GM19397 (cell line): ENCODE data around the gene CCDC12.

Experiments used
- ATAC-seq: cut with Tn5 transposase; IDR thresholded peaks from one replicate; pipeline ENCODE4 v1.9.1; 2021; ENCODE audit warnings: mild to moderate bottlenecking, moderate library complexity; ENCODE audit not compliant: unreplicated experiment

Gene CCDC12

DNA sequence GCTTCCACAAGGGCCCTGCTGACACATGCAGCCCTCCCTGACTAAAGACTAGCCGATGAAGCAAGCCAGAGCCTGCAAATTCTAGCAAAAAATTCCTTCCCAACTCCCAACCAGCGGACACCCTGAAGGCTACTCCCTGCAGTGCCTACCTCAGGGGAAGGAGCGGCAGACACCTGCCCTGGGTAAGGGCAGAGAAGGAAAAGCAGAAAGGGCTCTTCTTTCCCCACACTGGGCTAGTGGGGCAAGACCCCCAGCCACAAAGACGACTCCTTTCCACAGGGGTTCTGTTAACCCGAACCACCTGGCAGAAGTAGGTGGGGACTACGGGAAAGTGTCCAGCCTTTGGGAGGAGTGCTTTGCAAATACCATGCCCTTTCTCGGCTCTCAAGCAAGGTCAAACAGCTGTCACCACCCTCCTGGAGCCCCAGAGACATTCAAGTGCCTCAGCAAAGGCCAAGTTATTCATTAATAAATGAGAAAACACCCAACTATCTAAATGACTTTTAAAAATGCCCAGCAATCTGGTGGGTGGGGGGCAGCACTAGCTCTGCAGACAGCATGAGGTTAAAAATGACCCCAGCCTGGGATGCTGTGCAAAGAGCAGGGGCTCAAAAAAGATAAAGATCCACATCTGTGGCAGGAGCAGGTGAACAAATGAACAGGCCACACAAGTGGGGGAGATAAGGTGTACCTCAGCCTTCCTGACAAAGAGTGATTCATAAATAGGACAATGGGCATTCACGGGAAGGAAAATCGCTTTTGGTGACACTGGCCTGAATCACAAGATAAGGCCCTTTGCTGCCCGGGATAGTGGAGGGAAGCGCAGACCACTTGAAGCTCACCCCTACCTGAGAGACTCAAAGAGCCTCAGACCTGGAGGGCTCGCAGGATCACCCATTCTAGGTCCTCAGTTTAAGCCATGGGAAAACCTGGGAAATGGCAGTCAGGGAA lies 33.0 kb downstream of the CCDC12 start:
- no peak for ATAC-seq

DNA sequence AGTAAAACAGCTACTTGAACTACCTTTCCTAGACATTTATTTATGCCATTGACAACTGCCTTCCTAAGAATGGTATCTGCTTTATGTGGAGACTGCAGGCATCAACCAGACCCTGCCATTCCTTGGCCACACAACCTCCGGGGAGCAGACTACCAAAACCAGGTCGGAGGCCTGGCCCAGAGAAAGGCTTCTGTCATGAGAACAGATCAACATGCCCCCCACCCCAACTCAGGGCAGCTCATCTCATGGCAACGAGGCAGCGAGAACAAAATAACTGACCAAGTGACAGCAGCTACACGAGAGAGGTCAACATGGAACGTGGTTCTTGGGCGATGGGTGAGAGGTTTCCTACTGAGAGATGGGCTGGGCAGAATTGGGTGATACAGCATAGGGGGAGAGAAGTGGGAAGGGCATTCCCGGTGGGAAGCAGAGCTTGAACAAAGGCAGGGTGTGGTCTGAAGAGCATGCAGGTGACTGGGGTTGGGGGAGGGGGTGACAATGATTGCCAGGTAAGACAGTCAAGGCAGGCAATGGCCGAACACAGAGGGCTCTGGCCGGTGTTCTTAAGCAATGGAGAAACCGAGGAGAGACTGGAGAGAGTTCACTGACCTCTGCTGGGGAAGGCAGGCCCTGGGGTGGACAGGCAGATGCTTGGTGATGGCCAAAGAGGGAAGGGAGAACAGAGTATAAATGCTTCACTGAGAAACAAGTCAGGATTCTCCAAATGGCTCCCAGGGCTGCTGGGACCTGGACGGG lies 33.9 kb downstream of the CCDC12 start:
- ATAC-seq, result no peak

DNA sequence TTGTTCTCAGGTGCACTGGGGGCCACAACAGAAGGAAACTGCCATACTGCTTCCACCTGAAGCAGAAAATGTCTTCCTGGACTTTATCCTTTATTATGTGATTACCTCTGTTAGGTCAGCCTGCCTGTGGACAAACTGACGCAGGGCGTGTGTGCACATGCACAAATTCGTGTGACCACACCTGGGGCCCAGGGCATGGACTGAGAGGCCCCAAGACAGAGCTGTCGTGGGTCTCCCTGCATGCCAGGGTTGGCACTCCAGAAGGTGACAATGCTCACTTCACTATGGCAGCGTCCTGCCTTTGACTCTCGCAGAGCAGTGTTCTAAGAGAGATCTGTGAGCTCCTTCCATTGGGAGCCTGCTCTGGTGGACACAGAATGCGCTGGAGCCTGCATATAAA lies 34.5 kb downstream of the CCDC12 start:
- ATAC-seq, result no peak

DNA sequence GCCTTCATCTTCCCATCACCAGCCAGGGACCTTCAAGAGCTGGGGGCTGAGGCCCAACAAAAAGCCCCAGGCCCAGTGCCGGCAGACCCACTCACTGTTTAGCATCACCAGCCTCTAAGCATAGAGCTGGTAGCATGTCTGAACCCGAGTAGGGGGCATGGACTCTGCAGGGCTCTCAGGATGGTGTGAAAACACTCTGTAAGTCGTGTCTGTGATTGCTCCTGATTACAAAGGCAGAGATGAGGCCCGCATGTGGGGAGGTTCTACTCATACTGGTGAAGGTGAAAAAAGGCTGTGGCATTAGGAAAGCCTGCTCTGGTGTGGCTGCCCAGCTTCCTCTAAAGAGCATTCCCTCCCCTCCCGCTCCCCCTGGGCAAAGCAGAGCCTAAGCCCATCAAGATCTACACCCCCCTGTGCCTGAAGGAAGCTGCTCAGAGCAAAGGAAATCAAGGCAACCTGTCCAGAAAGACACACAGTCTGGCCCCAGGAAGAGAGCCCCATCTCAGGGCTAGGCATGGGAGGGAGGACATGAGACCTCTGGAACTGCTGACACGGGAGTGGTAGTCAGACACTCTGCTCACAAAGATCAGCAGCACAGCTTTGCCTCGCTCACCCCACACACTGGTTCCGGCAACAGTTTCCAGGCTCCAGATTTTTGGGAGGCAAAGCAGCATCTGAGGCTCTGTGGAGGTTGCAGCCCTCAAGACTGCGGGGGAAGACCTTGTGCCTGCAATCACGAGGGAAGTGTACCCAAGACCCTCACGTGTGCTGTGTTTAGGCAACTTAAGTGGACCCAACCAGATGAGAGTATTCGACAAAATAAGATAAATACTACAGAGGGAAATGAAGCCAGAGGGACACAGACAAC lies 36.7 kb downstream of the CCDC12 start:
- ATAC-seq, result no peak

DNA sequence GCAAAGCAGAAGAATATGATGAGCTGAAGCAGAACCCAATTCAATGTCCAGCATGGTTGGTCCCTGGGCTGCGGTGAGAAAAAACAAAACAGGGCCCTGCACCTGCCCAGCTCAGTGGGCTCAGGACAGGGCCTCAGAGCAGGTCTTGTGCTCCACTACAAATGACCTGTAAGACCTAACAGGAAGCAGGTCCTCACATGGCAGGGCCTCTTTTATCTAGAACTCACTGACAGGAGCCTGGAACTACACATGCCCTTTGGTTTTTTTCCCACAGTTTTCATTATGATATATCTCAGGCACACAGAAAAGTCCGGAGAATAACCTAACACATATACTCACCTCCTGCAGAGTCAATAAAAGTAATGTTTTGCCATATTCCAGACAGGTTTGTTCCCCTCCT lies 38.4 kb downstream of the CCDC12 start:
- no peak for ATAC-seq

DNA sequence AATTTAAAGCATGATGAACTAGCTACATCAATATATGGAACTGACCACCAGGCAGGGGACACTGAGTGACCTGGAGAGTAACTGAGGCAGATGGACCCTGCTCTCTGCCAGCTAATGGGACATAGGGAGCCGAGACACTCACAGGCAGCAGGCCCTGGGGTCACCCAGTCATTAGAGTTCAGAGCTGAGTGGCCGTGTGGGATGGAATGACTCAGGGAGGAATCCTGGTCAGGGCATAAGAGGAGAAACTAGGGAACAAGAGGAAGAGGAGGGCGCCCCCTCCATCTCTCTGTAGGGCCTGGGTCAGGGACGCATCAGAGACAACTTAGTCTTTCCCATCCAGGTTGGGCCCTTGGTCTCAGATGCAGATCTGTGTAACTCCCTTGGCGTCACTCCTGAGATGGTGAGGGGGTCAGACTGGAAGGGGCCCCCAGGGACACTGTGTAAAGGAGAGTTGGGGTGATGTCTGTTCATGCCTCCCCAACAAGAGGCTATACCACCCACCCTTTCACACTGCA lies 39.8 kb downstream of the CCDC12 start:
- no peak for ATAC-seq

DNA sequence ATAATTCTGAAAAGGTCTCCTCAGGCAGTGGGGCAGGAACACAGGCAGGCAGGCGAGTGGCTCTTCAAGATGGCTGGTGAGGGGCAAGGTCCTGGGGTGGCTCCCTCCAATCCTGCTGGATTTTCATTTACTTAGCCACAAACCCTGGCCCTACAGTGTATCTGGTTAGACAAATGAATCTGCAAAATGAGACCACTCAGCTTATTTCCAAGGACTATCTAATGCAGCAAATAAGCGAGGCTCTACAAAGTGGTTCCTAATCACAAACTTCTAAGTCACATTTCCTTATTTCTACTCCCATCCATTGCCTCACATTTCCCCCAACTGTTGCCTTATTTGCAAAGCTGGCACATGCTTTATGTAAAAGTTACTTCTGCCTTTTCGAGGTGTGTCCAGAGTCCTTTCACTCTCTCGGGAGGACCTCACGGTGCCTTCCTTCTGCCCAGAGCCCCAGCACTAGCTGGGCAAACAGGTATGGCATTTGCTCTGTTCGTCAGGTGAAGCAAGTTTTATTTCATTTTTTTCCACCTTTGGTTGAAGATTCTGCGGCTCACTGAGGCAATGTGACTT lies 40.5 kb downstream of the CCDC12 start:
- no peak for ATAC-seq

DNA sequence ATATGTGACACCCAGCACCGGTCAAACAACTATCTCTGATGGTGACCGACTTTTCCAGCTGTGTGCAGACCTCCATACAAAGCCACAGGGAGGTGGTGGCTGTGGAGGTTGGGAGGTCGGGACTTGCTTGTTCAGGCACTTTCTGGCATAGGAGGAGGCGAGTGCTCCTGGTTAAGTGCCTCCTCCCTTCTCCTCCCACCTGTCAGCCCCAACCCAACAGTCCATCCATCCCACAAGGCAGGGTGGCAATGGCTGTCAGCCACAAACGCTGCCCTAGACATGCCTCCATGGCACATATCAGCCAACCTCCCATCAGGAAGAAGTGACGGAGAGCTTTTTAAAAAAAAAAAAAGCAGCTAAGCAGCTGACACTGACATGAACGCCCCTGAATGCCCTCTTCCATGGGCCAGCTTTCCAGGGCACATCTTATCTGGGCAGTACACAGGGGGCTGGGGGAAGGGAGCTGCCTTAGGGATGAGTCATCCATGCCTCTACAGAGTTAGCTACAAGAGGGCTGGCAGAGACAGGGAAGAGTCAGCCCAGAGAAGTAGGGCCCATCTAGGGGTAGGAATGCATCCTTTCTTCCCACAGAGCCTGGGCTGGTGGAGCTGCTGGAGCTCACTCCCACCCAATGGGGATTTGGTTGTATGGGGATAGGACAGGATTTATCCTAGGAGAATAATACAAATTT lies 41.2 kb downstream of the CCDC12 start:
- no peak for ATAC-seq

DNA sequence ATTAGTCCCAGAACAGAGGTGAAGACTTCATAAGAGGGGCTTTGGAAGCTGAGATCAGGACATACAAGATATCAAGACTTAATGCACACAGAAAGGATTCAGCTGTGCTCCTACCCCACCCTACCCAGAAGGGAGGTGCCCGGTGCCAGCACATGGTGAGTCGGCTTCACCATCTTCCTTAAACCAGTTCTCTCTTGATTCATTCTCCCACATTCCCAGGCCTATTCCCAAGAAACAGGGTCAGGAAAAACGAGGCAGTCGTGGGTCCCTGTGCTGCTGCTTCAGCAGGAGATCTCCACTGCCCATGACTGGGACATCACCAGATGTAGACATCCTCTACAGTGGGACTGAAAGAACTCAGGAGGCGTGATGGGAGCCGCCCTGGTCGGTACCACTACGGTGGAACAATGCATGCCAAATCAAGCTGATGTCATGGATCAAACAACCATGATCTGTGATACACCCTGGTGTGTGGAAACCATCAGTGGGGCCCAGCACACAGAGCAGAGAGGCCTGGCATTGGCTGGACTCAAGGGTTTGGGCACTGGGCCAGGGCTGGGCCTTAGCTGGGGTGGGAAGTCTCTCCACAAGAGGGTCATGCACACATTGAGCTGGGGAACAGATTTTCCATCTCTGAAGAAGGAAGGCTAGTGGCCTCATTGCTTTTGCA lies 41.9 kb downstream of the CCDC12 start:
- no peak for ATAC-seq

DNA sequence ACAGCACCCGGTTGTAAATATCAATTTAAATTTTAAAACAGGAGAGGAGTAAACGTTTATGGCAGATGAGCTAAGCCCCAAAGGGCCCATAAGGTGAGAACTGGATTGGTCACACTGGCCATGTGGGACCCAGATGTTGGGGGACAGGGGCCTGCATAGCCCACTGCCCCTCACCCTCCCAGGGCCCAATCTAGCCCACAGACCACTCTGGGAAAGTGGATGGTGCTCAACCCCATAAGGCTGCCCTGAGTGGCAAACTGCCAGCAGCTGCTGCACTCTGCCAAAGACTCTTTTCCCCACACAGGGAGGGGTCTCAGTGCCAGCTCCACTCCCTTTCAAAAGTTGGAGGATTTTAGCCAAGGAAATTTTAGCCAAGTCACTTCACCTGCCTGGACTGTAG lies 42.5 kb downstream of the CCDC12 start:
- ATAC-seq, result no peak

DNA sequence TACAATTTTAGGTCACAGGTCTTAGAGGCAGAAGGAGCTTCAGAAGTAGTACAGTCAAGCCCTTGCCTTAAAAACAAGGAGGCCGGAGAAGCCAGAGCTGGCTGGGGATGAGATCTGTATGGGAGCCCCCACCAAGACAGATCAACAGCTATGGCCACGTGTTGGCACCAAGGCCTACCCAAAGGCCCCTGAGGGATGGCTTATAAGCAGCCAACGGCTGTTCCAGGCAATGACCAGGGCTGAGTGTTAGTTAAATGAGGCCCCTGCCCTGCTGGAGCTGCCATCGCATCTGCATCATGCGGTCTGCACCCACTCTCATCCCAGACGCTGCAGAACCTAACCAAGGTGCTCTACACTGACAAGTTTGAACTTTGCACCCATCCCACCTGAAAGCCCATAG lies 43.3 kb downstream of the CCDC12 start:
- ATAC-seq, result no peak

DNA sequence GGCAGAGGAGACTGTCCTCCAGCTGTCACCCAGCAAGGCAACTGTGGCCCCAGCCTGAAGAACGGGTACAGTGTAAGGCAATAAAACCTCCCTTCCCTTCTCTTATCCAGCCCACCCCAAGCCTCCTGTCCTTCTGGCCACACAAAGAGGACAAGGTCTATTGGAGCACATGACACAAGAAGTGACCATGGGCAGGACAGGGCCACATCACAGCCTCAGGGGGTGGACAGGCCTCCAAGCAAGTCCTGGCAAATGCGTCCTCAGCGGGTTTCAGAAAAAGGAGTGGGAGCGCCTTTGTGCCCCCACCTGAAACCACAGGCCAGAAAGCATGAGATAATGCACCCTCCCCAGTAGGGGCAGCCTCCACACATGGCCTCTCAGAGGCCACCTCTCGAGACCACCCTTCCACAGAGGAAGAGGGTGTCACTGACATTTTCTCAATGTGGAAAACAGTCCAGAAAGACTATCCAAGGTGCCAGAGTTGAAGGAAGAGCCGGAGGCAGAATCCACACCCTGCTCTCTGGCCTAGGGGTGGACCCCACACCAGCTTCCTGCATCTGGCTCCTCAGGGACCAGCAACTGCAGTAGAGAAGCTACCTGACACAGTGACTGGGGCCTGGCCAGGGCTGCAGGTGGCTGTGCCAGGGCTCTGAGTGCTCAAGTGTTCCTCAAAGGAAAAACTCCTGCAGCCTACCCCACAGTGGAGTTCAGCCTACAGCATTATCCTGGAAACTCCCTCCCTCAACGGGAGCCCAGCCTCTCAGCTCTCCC lies 43.9 kb downstream of the CCDC12 start:
- ATAC-seq, result no peak

DNA sequence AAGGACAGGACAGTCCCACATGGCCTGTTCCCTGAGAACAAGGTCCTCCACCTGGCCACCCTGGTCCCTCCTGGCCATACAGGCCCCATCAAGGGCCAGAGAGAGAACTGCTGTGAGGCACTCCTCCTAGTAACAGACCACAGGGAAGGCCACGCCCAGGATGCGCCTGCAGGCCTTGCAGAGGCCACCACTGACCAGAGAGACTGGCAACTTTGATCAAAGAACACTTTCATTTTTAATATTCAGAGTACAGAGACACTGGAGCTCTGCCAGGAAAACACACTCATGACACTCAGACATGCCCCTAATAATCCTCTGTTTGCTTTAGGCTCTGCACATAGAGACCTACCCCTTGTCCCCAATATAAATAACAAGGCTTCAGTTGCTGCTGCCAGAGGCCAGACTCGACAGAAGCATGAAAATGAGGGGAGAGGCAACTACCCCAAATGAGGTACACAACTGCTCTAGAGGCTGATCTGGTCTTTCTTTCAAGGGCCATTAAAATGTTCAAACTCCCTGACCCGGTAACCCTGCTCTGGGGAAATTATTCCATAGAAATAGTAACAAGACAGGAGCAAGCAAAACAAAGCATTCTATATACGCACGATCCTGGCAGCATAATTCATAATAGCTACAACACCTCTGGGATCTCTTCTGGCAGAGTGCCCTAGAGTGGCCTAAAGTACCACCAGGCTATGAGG lies 44.8 kb downstream of the CCDC12 start:
- no peak for ATAC-seq

DNA sequence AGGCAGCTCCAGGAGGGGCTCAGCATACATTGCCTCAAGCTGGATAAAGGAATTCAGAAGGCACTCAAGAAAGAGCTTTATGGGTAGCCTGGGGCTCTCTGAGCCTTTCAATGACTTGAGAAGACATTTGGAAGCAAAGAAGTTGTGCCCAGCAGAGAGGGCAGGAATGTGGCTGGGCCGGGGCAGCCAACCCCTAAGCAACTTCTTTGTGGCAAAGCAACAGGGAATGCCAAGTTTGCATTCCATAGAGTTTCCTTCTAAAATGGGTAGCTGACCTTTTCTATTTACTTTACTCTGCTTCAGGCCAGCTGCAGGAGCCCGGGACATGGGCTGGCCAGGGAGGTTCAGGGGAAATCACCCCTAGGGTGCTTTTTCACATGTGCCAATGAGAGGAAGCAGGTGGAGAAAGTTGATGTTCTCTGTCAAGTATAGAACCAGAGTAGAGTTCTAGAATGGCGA lies 45.6 kb downstream of the CCDC12 start:
- ATAC-seq, result no peak

DNA sequence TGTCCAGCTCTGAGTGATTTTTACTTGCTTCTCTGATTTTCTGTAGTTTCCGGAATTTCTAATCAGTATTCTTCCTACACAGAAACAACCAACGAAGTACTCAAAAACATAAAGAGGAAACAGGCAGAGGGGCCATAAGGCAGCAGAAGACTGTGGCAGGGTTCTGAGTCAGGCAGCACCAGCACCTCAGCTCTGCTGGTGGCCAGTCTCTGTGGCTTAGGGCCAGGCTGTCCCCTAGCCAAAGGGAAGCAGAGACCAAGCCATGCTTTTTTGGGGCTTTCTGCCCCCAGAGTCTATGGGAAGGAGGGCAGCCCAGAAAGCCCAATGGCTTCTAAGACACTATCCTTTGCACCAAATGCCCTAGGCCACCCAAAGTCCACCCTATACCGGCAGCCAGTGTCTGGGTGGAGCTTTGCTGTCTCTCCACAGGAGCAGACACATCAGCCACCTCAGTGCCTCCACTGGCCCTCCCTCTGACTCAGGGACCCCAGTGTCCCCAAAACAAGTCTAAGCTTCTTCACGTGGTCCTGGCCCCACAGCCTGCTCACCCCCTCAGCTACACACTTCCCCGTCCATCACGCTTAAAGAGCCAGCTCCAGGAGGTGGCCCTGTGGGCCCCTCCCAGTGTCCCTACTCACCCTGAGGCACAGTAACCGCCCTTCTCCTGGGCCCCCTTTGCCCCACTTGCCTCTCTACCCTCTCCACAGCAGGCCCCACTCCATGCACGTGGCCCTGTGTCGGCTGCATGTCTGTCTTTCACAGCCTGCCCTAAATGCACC lies 46.2 kb downstream of the CCDC12 start:
- no peak for ATAC-seq

DNA sequence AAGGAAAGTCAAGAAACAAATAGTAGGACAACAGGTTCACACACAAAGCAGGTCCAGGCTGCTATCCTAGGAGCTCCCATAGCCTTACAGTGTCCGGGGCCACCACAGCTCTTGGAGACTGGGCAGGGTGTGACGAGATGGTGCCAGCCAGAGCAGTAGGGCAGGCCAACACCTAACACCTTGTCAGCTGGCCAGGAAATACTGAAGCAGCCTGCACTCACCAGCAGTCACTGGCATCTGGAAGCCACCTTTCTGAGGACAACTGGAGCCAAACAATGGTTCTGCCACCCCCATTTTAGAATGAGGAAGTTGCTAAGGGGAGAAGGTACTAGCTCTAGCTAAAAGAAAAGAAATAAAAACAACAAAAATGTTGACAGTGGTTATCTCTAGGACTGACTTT lies 47.2 kb downstream of the CCDC12 start:
- ATAC-seq, result no peak

DNA sequence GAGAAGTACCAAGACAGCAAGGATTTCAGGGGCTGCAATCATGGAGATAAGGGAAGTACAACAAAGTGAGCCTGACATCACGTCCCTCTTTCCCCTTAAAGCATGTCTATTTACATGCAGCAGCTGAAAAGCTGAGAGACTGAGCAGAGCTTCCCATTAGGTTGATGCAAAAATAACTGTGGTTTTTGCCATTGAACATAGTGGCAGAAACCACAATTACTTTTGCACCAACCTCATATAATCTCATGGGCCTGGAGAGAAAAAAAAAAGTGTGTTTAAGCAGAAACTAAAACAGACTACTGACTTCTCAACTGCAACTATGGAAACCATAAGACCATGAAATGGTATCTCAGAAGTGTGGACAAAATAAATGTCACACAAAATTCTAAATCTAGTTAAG lies 48.3 kb downstream of the CCDC12 start:
- no peak for ATAC-seq
